Neutrophil (primary cell): ENCODE data around the gene SLC10A3.

Experiments
- H3K27ac ChIP-seq: fragments of 200-600 bp; sonication (generic); 2 replicates; pipeline ENCODE4 v1.5.1; 2016; ENCODE audit warnings: mild to moderate bottlenecking, moderate library complexity
- H3K27me3 ChIP-seq: fragments of 200-600 bp; sonication (generic); 2 replicates; pipeline ENCODE4 v1.6.0; 2016; ENCODE audit warnings: mild to moderate bottlenecking
- H3K36me3 ChIP-seq: fragments of 200-600 bp; sonication (generic); 2 replicates; pipeline ENCODE4 v1.5.1; 2017
- H3K4me1 ChIP-seq, 2 experiments: fragments of 200-600 bp in 1 of 2; sonication (generic) in 1 of 2; 1 replicate in 1 of 2; 2 replicates in 1 of 2; pipeline versions ENCODE4 v1.5.1 to v1.6.1; 2013 to 2016; ENCODE audit warnings: low read depth in 1 of 2, low read length in 1 of 2, mild to moderate bottlenecking in 1 of 2, moderate library complexity in 1 of 2; ENCODE audit not compliant: control insufficient read depth in 1 of 2, insufficient read depth in 1 of 2
- H3K4me3 ChIP-seq, 2 experiments: fragments of 200-600 bp in 1 of 2; sonication (generic) in 1 of 2; 1 replicate in 1 of 2; 2 replicates in 1 of 2; pipeline ENCODE4 v1.5.1; 2013 to 2016; ENCODE audit warnings: low read depth in 1 of 2, low read length in 1 of 2, mild to moderate bottlenecking in 1 of 2, moderate library complexity in 1 of 2
- H3K9me3 ChIP-seq: fragments of 200-600 bp; sonication (generic); 2 replicates; pipeline ENCODE4 v1.5.1; 2016
- CTCF ChIP-seq: fragments of 200-600 bp; sonication (generic); IDR thresholded peaks from 2 replicates; pipeline ENCODE4 v1.5.1; 2016; ENCODE audit warnings: antibody characterized with exemption

Gene SLC10A3

GRCh38 chrX:154495472-154495922 lies 5.1 kb upstream of the SLC10A3 start:
- H3K36me3 ChIP-seq: no peaks in the 10 kb centered on the region
- H3K4me3 ChIP-seq: no peak overlapping the region
- no peaks in the 10 kb centered on the region for H3K27me3 ChIP-seq
- no peak overlapping the region for H3K27ac ChIP-seq
- peaks cover 16 to 19% of the 10 kb centered on the region in 2 experiments for H3K4me1 ChIP-seq
- H3K9me3 ChIP-seq: no peaks in the 10 kb centered on the region
- TF ChIP-seq CTCF: no peak

- peaks cover 20 to 22% of the 10 kb centered on the region in 2 experiments for H3K4me1 ChIP-seq
- no peak overlapping the region for H3K4me3 ChIP-seq
- H3K27ac ChIP-seq: no peak overlapping the region
- H3K36me3 ChIP-seq: no peaks in the 10 kb centered on the region
- no peak for TF ChIP-seq CTCF
- no peaks in the 10 kb centered on the region for H3K27me3 ChIP-seq
- H3K9me3 ChIP-seq: no peaks in the 10 kb centered on the region
These were observed 4.3 kb upstream of the SLC10A3 start for GRCh38 chrX:154494715-154495114.

GRCh38 chrX:154490021-154490413 lies 412 bp downstream of the SLC10A3 start:
- Histone ChIP-seq H3K27me3 (no peaks in the 10 kb centered on the region), H3K4me1 (peaks cover 33 to 40% of the 10 kb centered on the region in 2 experiments), H3K9me3 (no peaks in the 10 kb centered on the region), H3K4me3 (peak overlapping the region; percentile 65 to 69), H3K36me3 (no peaks in the 10 kb centered on the region), H3K27ac (peak overlapping the region; percentile 96)
- TF ChIP-seq CTCF: no peak

- Histone ChIP-seq H3K9me3 (no peaks in the 10 kb centered on the region), H3K4me1 (peaks cover 41 to 46% of the 10 kb centered on the region in 2 experiments), H3K27ac (peak overlapping the region; percentile 96), H3K4me3 (peak overlapping the region; percentile 65 to 69), H3K27me3 (no peaks in the 10 kb centered on the region), H3K36me3 (no peaks in the 10 kb centered on the region)
- TF ChIP-seq CTCF: no peak
These were observed 1.2 kb downstream of the SLC10A3 start for GRCh38 chrX:154489182-154489581.

GRCh38 chrX:154488336-154489075 lies 1.9 kb downstream of the SLC10A3 start:
- Histone ChIP-seq H3K27me3 (no peaks in the 10 kb centered on the region), H3K4me1 (peaks cover 42 to 46% of the 10 kb centered on the region in 2 experiments)
- no peak for TF ChIP-seq CTCF

More at GRCh38 chrX:154488336-154489075, 1.9 kb downstream of the SLC10A3 start:
- no peaks in the 10 kb centered on the region for H3K36me3 ChIP-seq
- no peak overlapping the region for H3K27ac ChIP-seq
- no peak overlapping the region for H3K4me3 ChIP-seq
- H3K9me3 ChIP-seq: no peaks in the 10 kb centered on the region
